ENCODE measurements around the gene LRRC59. TPM values are rescaled to one million over a fixed set of nuclear protein-coding genes. Genes with fewer than 3 reads are reported as not detected.
"Not testable (repeated sequence)": the region's sequence is repeated elsewhere in the genome, so short reads cannot be mapped to it uniquely, and the experiment has no call there.

LRRC59 gene
- total and polyA plus RNA-seq, 8 donors, result 29.3 to 114 (median 72.4) TPM

GRCh38 chr17:50406578-50406977, 9.3 kb upstream of the LRRC59 start:
- ATAC-seq, result peak in 1 of 4 donors; percentile 22
- intact Hi-C loops (cut with DNase I), result no loop called here
- DNase-seq, result peak in 1 of 6 donors; percentile 21
- Histone ChIP-seq H3K4me1 (peaks cover 0 to 4% (median 3%) of the 10 kb centered on the region in 3 donors), H3K27ac (no peak overlapping the region), H3K27me3 (no peaks in the 10 kb centered on the region), H3K4me3 (no peak overlapping the region), H3K36me3 (no peaks in the 10 kb centered on the region), H3K9me3 (no peaks in the 10 kb centered on the region)
- no peak for FAIRE-seq
- WGBS, 2 donors, result 74 to 78% methylated on average over 5 of the region's 5 CpGs
- no peak for TF ChIP-seq CTCF (IDR thresholded peaks at IDR 0.05)

GRCh38 chr17:50405351-50405750, 8.0 kb upstream of the LRRC59 start:
- H3K4me3 ChIP-seq; H3K4me1 ChIP-seq; H3K27ac ChIP-seq; H3K9me3 ChIP-seq; H3K36me3 ChIP-seq; ATAC-seq; FAIRE-seq; H3K27me3 ChIP-seq; intact Hi-C loops (cut with DNase I): not testable (repeated sequence)
- DNase-seq, result peak in 1 of 6 donors; percentile 16
- 78 to 88% methylated on average over 4 of the region's 4 CpGs for WGBS, 2 donors

- FAIRE-seq, result not testable (repeated sequence)
- WGBS, 2 donors, result 95 to 96% methylated on average over 8 of the region's 8 CpGs
Observed at GRCh38 chr17:50399591-50399990, 2.3 kb upstream of the LRRC59 start.

GRCh38 chr17:50398672-50399071, 1.3 kb upstream of the LRRC59 start:
- WGBS, 2 donors, result 96% methylated on average over 3 of the region's 3 CpGs
- H3K27me3 ChIP-seq; H3K27ac ChIP-seq; DNase-seq; ATAC-seq; H3K9me3 ChIP-seq; intact Hi-C loops (cut with DNase I); H3K4me3 ChIP-seq; H3K36me3 ChIP-seq; FAIRE-seq: not testable (repeated sequence)
- peaks cover 6 to 16% (median 9%) of the 10 kb centered on the region in 3 donors for H3K4me1 ChIP-seq

More at GRCh38 chr17:50399591-50399990, 2.3 kb upstream of the LRRC59 start:
- ATAC-seq; H3K27ac ChIP-seq; H3K27me3 ChIP-seq; intact Hi-C loops (cut with DNase I); H3K4me3 ChIP-seq; H3K36me3 ChIP-seq; DNase-seq; H3K9me3 ChIP-seq: not testable (repeated sequence)
- peaks cover 4 to 16% (median 9%) of the 10 kb centered on the region in 3 donors for H3K4me1 ChIP-seq

GRCh38 chr17:50397919-50398285, 579 bp upstream of the LRRC59 start:
- ATAC-seq (no peak), FAIRE-seq (no peak), DNase-seq (peak in 1 of 6 donors; percentile 8)
- no peaks in the 10 kb centered on the region for H3K9me3 ChIP-seq
- no peaks in the 10 kb centered on the region for H3K27me3 ChIP-seq
- 49 to 59% methylated on average over 9 of the region's 9 CpGs for WGBS, 2 donors
- H3K36me3 ChIP-seq, result peaks cover 0 to 16% (median 14%) of the 10 kb centered on the region in 3 donors
- no peak overlapping the region for H3K27ac ChIP-seq
- peaks cover 9 to 16% (median 13%) of the 10 kb centered on the region in 3 donors for H3K4me1 ChIP-seq
- intact Hi-C loops (cut with DNase I), result no loop called here
- H3K4me3 ChIP-seq, result peak overlapping the region in 3 of 4 donors; percentile 40 to 94 (median 78)
- TF ChIP-seq CTCF (IDR thresholded peaks at IDR 0.05), result no peak

GRCh38 chr17:50396261-50397110, 837 bp downstream of the LRRC59 start:
- TF ChIP-seq CTCF (IDR thresholded peaks at IDR 0.05), result no peak
- ATAC-seq (peak; percentile 70 to 78 (median 76)), DNase-seq (peak; percentile 62 to 86 (median 80)), FAIRE-seq (no peak)
- intact Hi-C loops (cut with DNase I), result no loop called here
- WGBS, 2 donors, result 1 to 2% methylated on average over 30 of the region's 30 CpGs
- H3K4me1 ChIP-seq, result peaks cover 4 to 13% (median 13%) of the 10 kb centered on the region in 3 donors
- peak overlapping the region; percentile 81 to 97 (median 94) for H3K27ac ChIP-seq
- peak overlapping the region; percentile 40 to 94 (median 81) for H3K4me3 ChIP-seq
- no peaks in the 10 kb centered on the region for H3K27me3 ChIP-seq
- H3K9me3 ChIP-seq, result no peaks in the 10 kb centered on the region
- peaks cover 2 to 29% (median 19%) of the 10 kb centered on the region in 3 donors for H3K36me3 ChIP-seq
